ENCODE data around the gene FARP1.
"Not testable (repeated sequence)": the region's sequence is repeated elsewhere in the genome, so short reads cannot be mapped to it uniquely, and the experiment has no call there.

FARP1 gene

GRCh38 chr13:98207416-98207815 lies 64.5 kb downstream of the FARP1 start:
- no peak for DNase-seq

GRCh38 chr13:98208606-98209005 lies 65.7 kb downstream of the FARP1 start:
- DNase-seq = no peak

GRCh38 chr13:98212763-98213162 lies 69.9 kb downstream of the FARP1 start:
- no peak for DNase-seq

DNA sequence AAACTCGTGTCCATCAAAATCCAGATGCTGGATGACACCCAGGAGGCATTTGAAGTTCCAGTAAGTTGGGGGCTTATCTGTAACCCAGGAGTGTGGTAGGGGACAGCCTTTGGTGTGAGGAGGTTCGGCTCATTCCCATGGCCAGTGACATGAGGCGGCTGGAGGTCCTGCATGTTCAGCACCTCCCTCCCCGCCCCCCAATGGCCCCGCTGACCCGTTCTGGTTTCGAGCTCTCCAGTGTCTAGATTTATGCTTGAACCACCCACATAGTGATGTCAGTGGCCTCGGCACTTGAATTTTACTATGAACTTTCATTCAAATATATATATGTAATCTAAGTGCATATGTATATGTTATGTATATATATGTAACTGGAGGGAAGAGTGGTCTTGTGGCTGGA lies 70.5 kb downstream of the FARP1 start:
- no peak for DNase-seq

DNA sequence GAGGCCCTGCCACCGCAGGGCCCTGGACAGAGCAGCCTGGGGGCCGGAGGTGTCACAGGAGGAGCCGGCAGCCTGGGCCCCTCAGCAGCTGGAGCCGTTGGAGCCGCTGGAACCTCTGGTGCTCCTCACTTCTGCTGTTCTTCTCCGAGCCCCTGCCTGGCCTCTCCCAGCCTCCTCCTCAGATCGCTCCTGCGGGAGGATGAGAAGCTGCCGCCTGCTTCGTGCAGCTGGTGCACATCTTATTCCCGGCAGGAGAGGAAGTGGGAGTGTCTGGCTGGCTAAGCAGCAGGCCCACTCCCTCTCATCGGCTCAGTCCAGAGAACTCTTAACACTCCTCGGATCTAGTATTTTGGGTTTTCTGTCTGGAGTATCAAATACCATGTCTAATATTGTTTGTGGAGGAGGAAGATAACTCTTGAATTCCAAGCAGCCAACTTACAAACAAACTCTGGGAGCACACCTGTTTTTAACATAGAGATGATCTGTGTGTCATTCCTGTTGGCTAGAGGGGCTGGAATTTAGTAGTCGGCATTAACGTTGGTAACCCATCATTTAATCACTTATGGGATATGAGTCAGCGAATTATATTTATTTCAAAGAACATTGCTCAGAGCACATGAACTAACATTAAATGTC lies 71.2 kb downstream of the FARP1 start:
- DNase-seq = no peak

DNA sequence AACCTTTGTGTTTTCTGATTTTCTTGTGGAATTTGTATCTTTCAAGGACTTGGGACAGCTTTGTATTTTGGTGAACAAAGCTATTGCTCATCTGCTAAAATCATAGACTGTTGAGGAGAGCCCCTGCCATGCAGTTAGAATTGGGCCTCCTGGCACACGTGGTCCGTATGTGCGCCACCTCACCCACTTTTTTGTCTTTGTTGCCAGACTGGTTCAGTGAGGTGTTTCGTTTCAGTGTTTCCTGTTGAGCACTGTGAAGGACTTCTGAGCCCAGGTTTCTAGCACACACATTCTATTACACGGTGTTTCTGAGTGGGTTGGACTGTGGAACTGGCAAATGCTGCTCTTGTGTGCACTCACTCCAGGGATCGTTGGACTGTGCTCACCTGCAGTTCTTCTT lies 71.8 kb downstream of the FARP1 start:
- no peak for DNase-seq

DNA sequence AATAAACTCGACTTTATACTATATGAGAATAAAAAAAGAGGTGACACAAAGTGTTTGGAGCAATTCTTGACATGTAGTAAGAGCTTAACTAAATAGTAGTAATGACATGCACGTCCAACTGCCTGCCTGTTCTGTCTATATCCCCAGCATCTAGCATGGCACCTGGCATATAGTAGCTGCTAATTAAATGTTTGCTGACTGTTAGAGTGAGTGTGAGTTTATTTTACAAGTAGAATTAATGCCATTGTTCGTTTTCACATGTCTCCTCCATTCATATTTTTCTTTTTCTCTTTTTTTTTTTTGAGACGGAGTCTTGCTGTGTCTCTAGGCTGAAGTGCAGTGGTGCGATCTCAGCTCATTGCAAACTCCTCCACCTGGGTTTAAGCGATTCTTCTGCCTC lies 72.6 kb downstream of the FARP1 start:
- no peak for DNase-seq

DNA sequence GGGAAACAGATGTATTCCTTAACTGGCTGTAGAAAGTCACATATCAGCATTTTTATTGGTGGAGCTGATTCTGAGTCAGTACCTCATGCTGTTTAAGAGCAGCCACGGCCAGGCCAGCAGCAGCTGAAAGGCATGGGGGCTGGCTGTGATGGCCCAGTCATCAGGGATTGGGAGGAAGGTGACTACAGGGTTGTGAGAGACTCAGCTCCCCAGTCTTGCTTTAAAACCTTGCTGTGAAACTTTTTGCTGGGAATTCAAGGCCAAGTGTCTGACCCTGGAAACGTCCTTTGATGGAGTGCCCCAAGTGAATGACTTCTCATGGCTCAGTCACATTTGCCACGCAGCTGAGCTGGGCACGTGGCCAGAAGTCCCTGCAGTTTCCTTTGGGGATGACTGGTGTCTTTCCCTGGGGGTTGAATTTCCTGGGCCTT lies 73.3 kb downstream of the FARP1 start:
- no peak for DNase-seq

- no peak for DNase-seq
These were observed 73.9 kb downstream of the FARP1 start for GRCh38 chr13:98216711-98217285.

DNA sequence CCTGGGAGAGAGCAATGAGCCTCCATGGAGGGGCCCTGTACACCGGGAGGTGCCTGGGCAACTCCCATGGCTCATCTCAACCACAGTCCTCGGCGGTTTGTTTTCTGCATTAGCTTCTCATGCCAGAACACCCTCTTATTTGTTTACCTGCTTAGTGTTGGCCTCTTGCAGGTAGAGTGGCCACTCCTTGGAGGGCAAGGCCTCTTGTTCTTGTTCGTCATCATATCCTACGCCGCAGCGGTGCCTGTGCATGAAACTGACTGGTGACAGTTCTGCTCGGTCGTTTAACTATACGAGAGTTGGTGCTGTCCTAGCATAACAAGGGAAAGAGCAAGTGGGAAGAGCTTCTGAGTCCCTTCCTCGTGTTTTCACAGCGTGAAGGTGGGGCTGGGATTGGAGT lies 74.7 kb downstream of the FARP1 start:
- DNase-seq = no peak

- no peak for DNase-seq
These were observed 76.8 kb downstream of the FARP1 start for GRCh38 chr13:98219685-98220084.

GRCh38 chr13:98220271-98220791 lies 77.4 kb downstream of the FARP1 start:
- DNase-seq = no peak

DNA sequence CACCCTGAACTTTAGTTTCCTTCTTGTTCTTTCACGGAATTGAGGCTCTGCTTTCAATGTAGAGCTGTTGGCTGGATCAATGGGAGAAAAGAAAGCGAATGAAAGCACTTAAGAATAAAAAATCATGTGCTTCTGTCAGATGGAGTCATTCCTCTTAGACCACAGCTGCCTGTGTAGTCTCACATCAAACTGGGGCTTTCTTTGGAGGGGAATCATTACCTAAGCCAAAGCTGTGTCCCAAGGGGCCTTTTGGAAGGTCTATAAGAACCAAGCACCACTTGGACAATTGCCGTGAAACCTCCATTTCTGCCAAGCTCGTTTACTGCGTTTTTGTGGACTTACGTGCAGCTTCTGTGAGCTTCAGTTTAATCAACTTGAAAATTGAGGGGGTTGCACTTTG lies 78.3 kb downstream of the FARP1 start:
- no peak for DNase-seq

DNA sequence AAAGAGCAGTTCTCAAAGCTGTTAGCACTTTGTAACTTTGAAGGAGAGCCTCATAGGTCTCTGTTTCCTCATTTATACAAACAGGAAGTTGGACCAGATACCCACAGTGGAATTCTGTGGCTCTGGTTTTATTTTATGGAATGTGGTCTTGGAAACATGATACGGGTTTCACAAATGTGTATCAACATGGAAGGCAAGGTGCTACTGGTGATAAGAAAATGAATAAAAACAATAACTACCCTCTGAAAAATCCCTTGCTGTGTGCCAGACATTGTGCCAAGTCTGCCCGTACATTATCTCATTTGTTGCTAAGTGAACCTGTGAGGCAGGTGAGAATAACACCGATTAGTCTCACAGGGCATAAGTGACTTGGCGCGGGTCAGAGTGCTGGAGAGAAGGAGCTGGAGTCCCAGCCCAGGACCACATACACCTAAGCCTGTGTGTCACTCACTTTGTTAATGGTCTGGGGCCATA lies 79.2 kb downstream of the FARP1 start:
- no peak for DNase-seq

- DNase-seq = no peak
These were observed 79.9 kb downstream of the FARP1 start for GRCh38 chr13:98222816-98223215.

- DNase-seq = no peak
These were observed 80.8 kb downstream of the FARP1 start for GRCh38 chr13:98223741-98224140.

DNA sequence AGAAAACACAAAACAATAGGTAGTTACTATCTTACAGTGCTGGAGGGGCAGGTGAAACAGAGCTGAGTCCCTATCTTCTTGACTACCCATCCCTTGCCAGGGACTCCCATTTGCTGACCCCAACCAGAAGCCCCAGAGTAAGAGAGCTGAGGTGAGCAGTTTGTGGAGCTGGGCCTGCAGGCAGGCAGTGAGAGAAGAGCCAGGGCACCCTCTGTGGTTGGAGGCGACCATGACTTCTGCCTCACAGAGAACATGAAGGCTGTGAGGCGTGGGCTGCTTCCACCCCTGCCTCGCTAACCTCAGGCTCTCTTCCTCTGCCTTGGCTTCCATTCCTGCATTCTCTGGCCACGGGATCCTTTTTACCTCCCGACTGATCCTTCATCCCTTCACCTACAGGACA lies 81.7 kb downstream of the FARP1 start:
- no peak for DNase-seq

DNA sequence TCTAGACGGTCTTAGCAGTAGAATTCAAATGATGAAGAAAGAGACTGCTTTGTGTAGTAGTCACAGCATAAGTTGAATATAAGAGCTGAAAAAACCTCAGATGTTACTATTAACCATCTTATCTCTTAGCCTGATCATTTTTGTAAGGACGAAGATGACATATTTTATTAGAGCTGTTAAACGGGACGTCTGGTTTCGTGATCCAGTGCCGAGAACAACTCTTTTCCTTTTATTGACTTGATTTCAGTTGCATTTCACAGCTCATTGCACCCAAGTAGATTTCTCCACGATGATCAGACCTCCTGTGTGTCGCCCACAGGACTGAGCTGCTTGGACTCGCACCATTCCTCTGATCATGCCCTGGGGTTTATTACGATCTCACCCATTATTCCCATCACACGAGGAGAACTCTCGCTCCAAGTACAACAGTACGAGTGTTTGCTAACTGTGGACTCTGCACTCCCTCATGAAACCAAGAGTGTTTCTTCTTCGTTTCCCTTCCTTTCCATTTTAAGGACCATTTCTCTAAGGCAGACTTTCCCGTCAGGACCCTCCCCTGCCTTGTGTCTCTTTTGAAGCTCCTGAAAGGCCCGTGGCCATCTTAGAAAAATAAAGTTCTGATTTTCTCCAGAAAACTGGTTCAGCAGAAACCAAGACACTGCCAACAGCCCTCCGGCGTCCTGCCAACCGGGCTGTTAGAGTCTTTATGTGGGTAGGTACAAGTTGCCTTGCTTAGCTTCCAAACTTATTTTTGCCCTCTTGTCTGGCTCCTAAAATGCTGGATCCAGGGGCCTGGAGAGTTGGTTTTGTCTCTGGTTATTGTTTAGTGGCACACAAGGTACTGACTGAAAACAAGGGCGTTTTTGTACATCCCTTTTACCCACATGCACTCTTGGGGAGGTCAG lies 82.4 kb downstream of the FARP1 start:
- DNase-seq = no peak

DNA sequence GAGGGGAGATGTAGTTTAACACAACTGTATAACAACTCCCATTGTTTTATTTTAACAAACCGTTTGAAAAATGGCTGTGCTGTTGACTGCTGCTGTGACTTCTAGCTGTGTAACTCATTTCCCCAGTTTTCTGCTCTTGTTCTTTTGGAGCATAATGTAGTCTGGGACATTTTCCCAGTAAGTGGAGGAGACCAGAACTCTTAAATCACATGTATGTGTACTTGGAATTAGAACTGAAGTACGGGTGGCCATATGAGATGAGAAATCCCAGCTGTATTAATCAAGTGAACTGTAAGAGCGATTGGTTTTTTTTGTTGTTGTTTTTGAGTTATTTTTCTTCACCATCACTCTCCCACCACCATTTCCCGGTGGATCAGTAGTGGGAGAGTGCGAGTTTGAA lies 83.6 kb downstream of the FARP1 start:
- no peak for DNase-seq

DNA sequence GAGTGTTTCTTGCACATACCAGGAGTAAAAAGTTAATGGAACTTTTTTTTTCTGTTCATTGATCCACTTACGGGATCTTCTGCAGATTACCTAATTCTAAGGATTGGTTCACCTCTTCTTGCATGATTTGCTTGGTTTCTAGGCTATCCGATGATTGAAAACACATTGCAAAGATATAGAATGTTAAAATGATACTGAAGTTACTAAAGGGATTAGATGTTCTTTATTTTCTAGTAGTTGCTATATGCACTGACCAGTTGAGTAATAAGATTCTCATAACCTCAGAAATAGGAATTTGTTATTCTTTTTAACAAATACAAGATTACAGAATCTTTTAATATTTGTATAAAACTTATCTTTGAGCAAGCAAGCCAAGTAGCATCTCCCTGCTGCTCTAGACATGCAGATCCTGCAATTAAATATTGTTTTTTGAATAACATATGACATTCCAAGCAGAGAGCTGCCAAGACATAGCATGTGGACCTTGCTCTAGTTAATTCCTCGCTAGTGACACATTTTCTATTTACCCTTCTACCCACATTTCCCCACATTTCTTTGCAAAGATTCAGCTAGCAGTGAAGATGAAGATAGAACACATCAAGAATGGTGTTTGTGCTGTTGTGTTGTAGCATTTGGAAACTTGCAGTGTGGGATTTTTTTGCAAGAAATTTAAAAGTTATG lies 85.9 kb downstream of the FARP1 start:
- DNase-seq = no peak

DNA sequence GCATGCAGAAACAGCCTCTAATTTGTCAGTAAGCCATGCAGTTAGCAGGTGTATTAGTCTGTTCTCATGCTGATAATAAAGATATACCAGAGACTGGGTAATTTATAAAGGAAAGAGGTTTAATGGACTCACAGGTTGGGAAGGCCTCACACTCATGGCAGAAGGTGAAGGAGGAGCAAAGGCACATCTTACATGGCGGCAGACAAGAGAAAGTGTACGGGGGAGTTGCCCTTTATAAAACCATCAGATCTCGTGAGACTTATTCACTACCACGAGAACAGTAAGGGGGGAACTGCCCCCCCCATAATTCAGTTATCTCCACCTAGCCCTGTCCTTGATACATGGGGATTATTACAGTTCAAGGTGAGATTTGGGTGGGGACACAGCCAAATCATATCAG lies 87.9 kb downstream of the FARP1 start:
- DNase-seq = not testable (repeated sequence)

DNA sequence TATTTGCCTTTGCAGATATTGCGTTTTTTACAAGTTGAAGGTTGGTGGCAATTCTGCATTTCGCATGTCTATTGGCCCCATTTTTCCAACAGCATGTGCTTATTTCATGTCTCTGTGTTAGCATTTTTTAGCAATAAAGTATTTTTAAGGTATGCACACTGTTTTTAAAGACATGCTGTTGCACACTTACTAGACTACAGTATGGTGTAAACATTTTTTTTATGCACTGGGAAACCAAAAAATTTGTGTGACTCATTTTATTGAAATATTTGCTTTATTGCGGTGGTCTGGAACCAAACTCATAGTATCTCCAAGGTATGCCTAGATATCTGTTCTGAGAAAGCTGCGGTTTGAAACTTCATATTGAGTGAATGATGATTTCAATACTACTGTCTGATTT lies 89.6 kb downstream of the FARP1 start:
- no peak for DNase-seq

- no peak for DNase-seq
These were observed 90.2 kb downstream of the FARP1 start for GRCh38 chr13:98233127-98233526.
